H1 (cell line): ENCODE measurements around the gene VPS13D. TPM values are rescaled to one million over a fixed set of nuclear protein-coding genes. Genes with fewer than 3 reads are reported as not detected.

Experiments
- CREB1 ChIP-seq: IDR thresholded peaks from 2 replicates; pipeline ENCODE4 v1.6.1; 2012; ENCODE audit warnings: inconsistent platforms
- EP300 ChIP-seq, 2 experiments: IDR thresholded peaks; 1 replicate in 1 of 2; 2 replicates in 1 of 2; pipeline ENCODE4 v1.6.1; 2011 to 2012; ENCODE audit warnings: low read depth in 2 of 2, low read length in 2 of 2, mild to moderate bottlenecking in 2 of 2, borderline replicate concordance in 1 of 2, inconsistent platforms in 1 of 2, moderate library complexity in 1 of 2
- JUND ChIP-seq: IDR thresholded peaks from 2 replicates; pipeline ENCODE4 v1.6.1; 2011; ENCODE audit warnings: mild to moderate bottlenecking, improper control_type of control experiment, low read length
- RAD21 ChIP-seq, 2 experiments: IDR thresholded peaks in 1 of 2; conservative IDR thresholded peaks in 1 of 2; 2 replicates each; pipeline ENCODE4 v1.6.1; 2011; ENCODE audit warnings: low read depth in 2 of 2, low read length in 2 of 2, improper control_type of control experiment in 1 of 2, inconsistent platforms in 1 of 2, mild to moderate bottlenecking in 1 of 2, moderate library complexity in 1 of 2
- SP2 ChIP-seq: IDR thresholded peaks from 2 replicates; pipeline ENCODE4 v1.6.1; 2012; ENCODE audit warnings: mild to moderate bottlenecking, low read length, inconsistent platforms
- polyA plus RNA-seq, 7 experiments: library from polyadenylated mRNA; depleted of rRNA in 3 of 7; stranded (reverse) in 5 of 7; unstranded in 2 of 7; fragments of >200 nt in 5 of 7; fragments of 200-250 nt in 2 of 7; gene quantifications; 1 replicate in 5 of 7; 2 replicates in 1 of 7; 4 replicates in 1 of 7; pipeline versions ENCODE4 v1.2.1 to v1.2.3, GENCODE V29; 2011 to 2013; ENCODE audit warnings: missing spikeins in 2 of 7, mixed read lengths in 2 of 7
- total RNA-seq: library from RNA; stranded (reverse); fragmentation: NEBNext Ultra II Directional; extraction: Animal tissue kit (Norgen Biotek cat#: 25700); gene quantifications from 2 replicates; pipeline ENCODE4 v1.2.1, GENCODE V29; 2021

The VPS13D gene
- total and polyA plus RNA-seq, 2 of the 8 experiments (the other 6 are each of a cell fraction or from before 2014, with no cell fraction given): 10.9 to 31.2 TPM

DNA sequence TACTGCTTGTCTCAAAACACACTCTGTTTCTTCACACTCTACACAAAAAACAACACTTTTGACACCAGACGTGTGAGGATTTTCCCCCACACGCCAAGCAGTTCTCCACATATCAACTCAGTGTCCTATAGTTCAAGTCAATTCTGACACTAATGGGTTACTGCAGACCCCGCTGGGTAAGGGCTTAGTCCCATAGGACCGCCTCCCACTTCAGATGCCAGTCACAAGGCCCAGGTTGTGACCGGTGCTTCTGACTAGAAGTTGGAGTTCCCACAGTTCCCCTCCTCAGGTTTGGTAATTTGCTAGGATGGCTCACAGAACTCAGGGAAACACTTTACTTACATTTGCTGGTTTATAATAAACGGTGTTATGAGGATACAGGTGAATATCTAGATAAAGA is 19.9 kb downstream of the VPS13D start (continued):
- TF ChIP-seq RAD21 (IDR thresholded peaks at IDR 0.05 in 1 of 2, conservative IDR thresholded peaks at IDR 0.05 in 1 of 2; ENCODE audit: low read depth in 2 of 2, low read length in 2 of 2) (no peak), CREB1 (no peak), JUND (no peak), EP300 (IDR thresholded peaks at IDR 0.05; ENCODE audit: borderline replicate concordance in 1 of 2, low read depth in 2 of 2, low read length in 2 of 2) (no peak), SP2 (no peak)
